ENCODE measurements around the gene PHF12. TPM values are rescaled to one million over a fixed set of nuclear protein-coding genes. Genes with fewer than 3 reads are reported as not detected.

Gene PHF12
- total RNA-seq, 1 donor from 2014 or later, result 7.1 TPM

- TF ChIP-seq CTCF (IDR thresholded peaks at IDR 0.05; ENCODE audit: insufficient read depth, low read length, severe bottlenecking), result no peak
- Histone ChIP-seq H3K27me3 (ENCODE audit: control insufficient read depth, insufficient read depth, low read length) (no peaks in the 10 kb centered on the region), H3K4me3 (ENCODE audit: low read depth, low read length) (peak overlapping the region; percentile 56), H3K36me3 (ENCODE audit: control insufficient read depth, insufficient read depth, low read length) (peaks cover 3% of the 10 kb centered on the region)
- DNase-seq (ENCODE audit: low read depth) (no peak), FAIRE-seq (no peak)
Observed at GRCh38 chr17:28901866-28902818, 49.2 kb downstream of the PHF12 start.

- no peaks in the 10 kb centered on the region for H3K36me3 ChIP-seq (ENCODE audit: control insufficient read depth, insufficient read depth, low read length)
- no peak for FAIRE-seq
- no peak for DNase-seq (ENCODE audit: low read depth)
- TF ChIP-seq CTCF (IDR thresholded peaks at IDR 0.05; ENCODE audit: insufficient read depth, low read length, severe bottlenecking), result no peak
- H3K27me3 ChIP-seq (ENCODE audit: control insufficient read depth, insufficient read depth, low read length), result no peaks in the 10 kb centered on the region
- H3K4me3 ChIP-seq (ENCODE audit: low read depth, low read length), result no peak overlapping the region
Observed at GRCh38 chr17:28900986-28901726, 50.2 kb downstream of the PHF12 start.

GRCh38 chr17:28899212-28899815 is 52.0 kb downstream of the PHF12 start:
- Histone ChIP-seq H3K27me3 (ENCODE audit: control insufficient read depth, insufficient read depth, low read length) (no peaks in the 10 kb centered on the region), H3K4me3 (ENCODE audit: low read depth, low read length) (no peak overlapping the region), H3K36me3 (ENCODE audit: control insufficient read depth, insufficient read depth, low read length) (no peaks in the 10 kb centered on the region)
- TF ChIP-seq CTCF (IDR thresholded peaks at IDR 0.05; ENCODE audit: insufficient read depth, low read length, severe bottlenecking), result no peak
- FAIRE-seq, result no peak
- no peak for DNase-seq (ENCODE audit: low read depth)

- H3K4me3 ChIP-seq (ENCODE audit: low read depth, low read length), result no peak overlapping the region
- FAIRE-seq, result no peak
Observed at GRCh38 chr17:28898527-28898955, 52.8 kb downstream of the PHF12 start.

More at GRCh38 chr17:28898527-28898955, 52.8 kb downstream of the PHF12 start:
- H3K36me3 ChIP-seq (ENCODE audit: control insufficient read depth, insufficient read depth, low read length), result no peaks in the 10 kb centered on the region
- DNase-seq (ENCODE audit: low read depth), result no peak
- H3K27me3 ChIP-seq (ENCODE audit: control insufficient read depth, insufficient read depth, low read length), result no peaks in the 10 kb centered on the region
- no peak for TF ChIP-seq CTCF (IDR thresholded peaks at IDR 0.05; ENCODE audit: insufficient read depth, low read length, severe bottlenecking)

All from bronchial epithelial cell (primary cell).